Activated naive CD4-positive, alpha-beta T cell treated with anti-CD3 and anti-CD28 coated beads for 36 hours (primary cell): Measurements from ENCODE around the gene ABAT. TPM values are rescaled to one million over a fixed set of nuclear protein-coding genes. Genes with fewer than 3 reads are reported as not detected.
A peak's percentile ranks its signal among the peaks of the same experiment; 100 is the strongest.
"Not testable (repeated sequence)": the region's sequence is repeated elsewhere in the genome, so short reads cannot be mapped to it uniquely, and the experiment has no call there.

Experiments used
- CTCF ChIA-PET: fragments of 350-600 bp; sonication (Branson Sonifier 250); formaldehyde crosslinking; loops from one replicate; lab custom pipeline; 2021; ENCODE audit warnings: antibody characterized with exemption; lab: Charles Lee
- DNase-seq: peaks from one replicate; pipeline ENCODE4 v3.0.0-alpha.2; 2020
- H3K27ac Mint-ChIP-seq: one replicate; pipeline ENCODE4 v1.8.0; 2021; ENCODE audit warnings: mild to moderate bottlenecking, mixed read lengths
- H3K27me3 Mint-ChIP-seq: one replicate; pipeline ENCODE4 v1.8.0; 2021; ENCODE audit warnings: low read depth, mixed read lengths
- H3K36me3 Mint-ChIP-seq: one replicate; pipeline ENCODE4 v1.8.0; 2021; ENCODE audit warnings: low read depth, mixed read lengths
- H3K4me1 Mint-ChIP-seq: one replicate; pipeline ENCODE4 v1.8.0; 2021; ENCODE audit warnings: low read depth, mixed read lengths
- H3K4me3 Mint-ChIP-seq: one replicate; pipeline ENCODE4 v1.8.0; 2021; ENCODE audit warnings: mild to moderate bottlenecking, moderate library complexity, mixed read lengths
- H3K9me3 Mint-ChIP-seq: one replicate; pipeline ENCODE4 v1.8.0; 2021; ENCODE audit warnings: mixed read lengths
- intact Hi-C: fragments of 100-400 bp; cut with micrococcal nuclease; formaldehyde crosslinking; loops from one replicate; pipeline ENCODE4 v1.15.1; 2023
- total RNA-seq, 2 experiments: library from RNA; stranded (reverse); gene quantifications; one replicate each; pipeline ENCODE4 v1.2.3, GENCODE V29; 2021

ABAT gene
- total RNA-seq, 2 experiments from 2014 or later, result 2.7 to 3.1 TPM

DNA sequence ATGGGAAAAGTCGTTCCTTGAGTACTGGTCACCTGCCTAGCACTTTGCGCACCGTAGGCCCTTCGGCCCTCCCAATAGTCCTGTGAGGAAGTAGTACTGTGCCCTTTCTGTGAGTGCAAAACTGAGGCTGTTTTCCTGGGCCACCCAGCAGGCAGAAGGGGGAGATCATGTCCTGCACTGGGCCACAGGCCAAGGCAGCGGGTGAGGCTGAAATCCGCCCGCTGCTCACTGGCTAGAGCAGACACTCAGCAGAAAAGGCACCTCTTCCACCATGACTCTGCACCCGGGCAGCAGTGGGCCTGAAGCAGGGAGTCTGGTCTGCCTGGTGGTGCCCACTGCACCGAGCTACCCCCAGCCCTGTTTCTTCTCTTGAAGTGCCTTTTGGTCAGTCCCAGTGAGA is 32.7 kb upstream of the ABAT start:
- intact Hi-C loops, result no loop called here
- H3K27ac Mint-ChIP-seq, result no peak overlapping the region
- H3K4me3 Mint-ChIP-seq, result no peak overlapping the region
- peaks cover 56% of the 10 kb centered on the region for H3K36me3 Mint-ChIP-seq
- no peaks in the 10 kb centered on the region for H3K9me3 Mint-ChIP-seq
- CTCF ChIA-PET, result no interaction called here
- H3K27me3 Mint-ChIP-seq, result no peaks in the 10 kb centered on the region
- H3K4me1 Mint-ChIP-seq, result peaks cover 11% of the 10 kb centered on the region
- DNase-seq, result no peak

GRCh38 chr16:8642146-8642545 is 32.3 kb upstream of the ABAT start:
- H3K36me3 Mint-ChIP-seq, result peaks cover 61% of the 10 kb centered on the region

DNA sequence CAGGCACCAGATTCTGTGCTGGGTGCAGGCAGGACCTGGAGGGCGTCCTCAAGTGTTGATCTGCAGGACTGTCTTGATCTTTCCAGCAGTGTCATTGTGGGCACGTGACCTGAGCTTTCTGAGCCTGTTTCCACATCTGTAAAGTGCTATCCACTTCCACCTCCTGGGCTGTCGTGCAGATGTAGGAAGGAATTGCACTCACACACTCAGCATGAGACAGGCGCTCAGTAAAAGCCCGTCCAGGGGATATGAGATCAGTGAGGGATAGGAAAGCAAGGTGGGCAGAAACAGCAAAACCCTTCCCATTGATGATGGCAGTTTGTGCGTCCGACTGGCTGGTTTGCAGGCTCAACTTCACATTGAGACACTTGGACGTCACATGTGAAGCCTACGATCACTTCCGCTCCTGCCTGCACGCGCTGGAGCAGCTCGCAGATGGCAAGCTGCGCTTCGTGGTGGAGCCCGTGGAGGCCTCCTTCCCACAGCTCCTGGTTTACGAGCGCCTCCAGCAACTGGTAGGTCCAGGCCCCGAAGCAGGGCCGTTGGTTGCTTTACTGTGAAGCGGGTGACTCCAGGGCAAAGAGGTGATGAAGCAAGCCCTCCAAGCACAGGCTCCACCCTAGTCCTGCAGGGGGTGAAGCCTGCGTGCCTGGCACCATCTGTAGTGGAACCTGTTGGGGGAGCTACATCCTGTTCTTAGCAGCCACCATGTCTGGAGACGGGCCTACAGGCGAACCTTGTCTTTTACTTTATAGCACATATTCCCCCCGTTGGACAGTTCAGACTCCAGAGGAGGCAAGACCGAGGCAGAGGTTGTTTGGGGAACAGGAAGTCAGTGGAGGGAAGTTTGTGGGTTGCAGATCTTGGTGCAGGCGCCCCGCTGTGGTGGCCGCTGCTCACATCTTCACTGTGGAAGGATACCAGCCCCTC is 29.9 kb upstream of the ABAT start:
- intact Hi-C loops, result no loop called here
- peak; percentile 11 for DNase-seq
- Mint-ChIP-seq H3K27me3 (no peaks in the 10 kb centered on the region), H3K27ac (no peak overlapping the region), H3K4me3 (no peak overlapping the region), H3K36me3 (peaks cover 57% of the 10 kb centered on the region), H3K4me1 (peaks cover 11% of the 10 kb centered on the region), H3K9me3 (no peaks in the 10 kb centered on the region)
- CTCF ChIA-PET, result interaction anchor here (1.3 to 1.7 kb wide), 3 partner anchors 9 to 77 kb away, joined by 3 to 4 read pairs (median 3); no protein-coding TSS in a partner anchor

More at GRCh38 chr16:8642146-8642545, 32.3 kb upstream of the ABAT start:
- Mint-ChIP-seq H3K27me3 (no peaks in the 10 kb centered on the region), H3K27ac (no peak overlapping the region), H3K4me3 (no peak overlapping the region), H3K9me3 (no peaks in the 10 kb centered on the region), H3K4me1 (peaks cover 11% of the 10 kb centered on the region)
- DNase-seq, result no peak
- CTCF ChIA-PET, result no interaction called here
- intact Hi-C loops, result no loop called here

DNA sequence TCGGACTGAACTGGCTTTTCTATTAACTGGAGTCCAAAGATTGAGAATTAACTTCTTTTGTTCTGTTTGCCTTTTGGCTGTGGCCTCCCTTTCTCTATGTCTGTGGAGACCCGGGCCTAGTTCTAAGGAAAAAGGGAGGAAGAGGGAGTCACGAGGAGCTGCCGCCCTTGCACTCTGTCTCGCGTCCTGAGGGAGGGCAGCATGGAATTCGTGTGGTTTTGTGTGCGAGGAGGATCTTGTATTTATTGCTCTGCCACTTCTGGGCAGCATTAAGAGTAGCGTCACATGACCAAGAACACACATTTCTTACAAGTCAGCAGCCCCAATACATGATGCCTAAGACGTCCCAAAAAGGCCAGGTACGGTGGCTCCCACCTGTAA is 29.3 kb upstream of the ABAT start:
- peaks cover 51% of the 10 kb centered on the region for H3K36me3 Mint-ChIP-seq
- H3K9me3 Mint-ChIP-seq, result no peaks in the 10 kb centered on the region
- intact Hi-C loops, result no loop called here
- no peak overlapping the region for H3K4me3 Mint-ChIP-seq
- no peak for DNase-seq
- H3K4me1 Mint-ChIP-seq, result peaks cover 11% of the 10 kb centered on the region
- no peaks in the 10 kb centered on the region for H3K27me3 Mint-ChIP-seq
- peak overlapping the region; percentile 16 for H3K27ac Mint-ChIP-seq
- CTCF ChIA-PET, result interaction anchor here (0.7 to 1.7 kb wide), 2 partner anchors 78 to 473 kb away, joined by 3 read pairs; no protein-coding TSS in a partner anchor

DNA sequence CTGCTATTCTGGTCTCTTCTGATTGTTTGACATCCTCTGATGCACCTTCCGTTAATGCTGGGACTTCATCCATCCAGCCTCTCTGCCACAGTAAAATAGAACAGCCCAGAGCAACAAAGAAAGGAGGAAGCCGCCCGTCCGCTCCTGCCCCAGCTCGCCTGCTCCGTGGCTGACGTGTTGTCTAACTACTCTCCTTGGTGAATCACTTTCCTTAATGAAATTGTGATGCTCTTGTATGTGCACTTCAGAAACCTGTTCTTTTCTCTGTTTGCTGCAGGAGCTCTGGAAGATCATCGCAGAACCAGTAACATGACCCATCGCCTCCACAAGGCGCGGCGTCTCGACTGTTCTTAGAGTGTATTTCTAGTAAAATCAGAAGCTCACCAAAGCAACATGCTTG is 28.6 kb upstream of the ABAT start:
- H3K4me1 Mint-ChIP-seq, result peaks cover 11% of the 10 kb centered on the region
- H3K27ac Mint-ChIP-seq, result no peak overlapping the region
- H3K9me3 Mint-ChIP-seq, result no peaks in the 10 kb centered on the region
- peaks cover 49% of the 10 kb centered on the region for H3K36me3 Mint-ChIP-seq
- intact Hi-C loops, result no loop called here
- DNase-seq, result no peak
- CTCF ChIA-PET, result interaction anchor here (0.7 to 1.0 kb wide), 2 partner anchors 228 to 473 kb away, joined by 3 read pairs; no protein-coding TSS in a partner anchor
- H3K27me3 Mint-ChIP-seq, result no peaks in the 10 kb centered on the region
- H3K4me3 Mint-ChIP-seq, result no peak overlapping the region

DNA sequence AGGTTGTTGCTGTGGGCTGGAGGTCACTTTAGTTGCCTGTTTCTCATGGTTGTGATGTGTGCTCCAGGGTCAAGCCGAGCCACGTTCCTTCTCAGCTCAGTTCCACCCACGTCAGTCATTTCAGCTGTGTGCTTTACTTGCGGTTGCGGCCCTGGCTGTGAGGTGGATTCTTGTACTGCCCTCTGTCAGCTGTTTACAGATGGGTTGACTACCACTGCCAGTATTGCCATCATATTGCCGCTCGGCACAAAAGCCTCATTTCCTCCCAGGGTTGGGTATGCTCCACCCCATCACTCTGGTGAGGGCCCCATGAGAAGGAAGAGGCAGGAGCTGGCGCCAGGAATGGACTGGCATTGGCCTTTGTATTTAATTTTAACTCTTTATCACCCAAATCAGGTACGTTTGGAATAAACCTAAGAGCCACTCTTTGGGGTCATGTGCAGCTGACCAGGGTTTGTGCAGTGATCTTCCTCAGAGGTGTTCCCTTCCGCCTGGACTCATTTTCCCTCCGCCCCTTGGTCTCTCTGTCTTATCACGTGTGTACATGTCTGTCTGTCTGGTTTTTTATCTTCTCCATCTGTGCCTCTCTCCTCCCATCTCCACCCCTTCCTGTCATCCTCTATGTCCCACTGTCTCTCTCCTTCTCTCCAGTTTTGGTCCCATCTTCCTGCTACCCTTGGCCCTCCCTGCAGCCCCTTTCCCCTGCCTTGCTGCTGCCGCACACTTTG is 27.9 kb upstream of the ABAT start:
- no peak overlapping the region for H3K27ac Mint-ChIP-seq
- H3K9me3 Mint-ChIP-seq, result no peaks in the 10 kb centered on the region
- CTCF ChIA-PET, result interaction anchor here (1.0 kb wide), 1 partner anchor 228 kb away, joined by 3 read pairs; no protein-coding TSS in a partner anchor
- peaks cover 11% of the 10 kb centered on the region for H3K4me1 Mint-ChIP-seq
- H3K4me3 Mint-ChIP-seq, result no peak overlapping the region
- intact Hi-C loops, result no loop called here
- no peaks in the 10 kb centered on the region for H3K27me3 Mint-ChIP-seq
- peaks cover 46% of the 10 kb centered on the region for H3K36me3 Mint-ChIP-seq
- no peak for DNase-seq

DNA sequence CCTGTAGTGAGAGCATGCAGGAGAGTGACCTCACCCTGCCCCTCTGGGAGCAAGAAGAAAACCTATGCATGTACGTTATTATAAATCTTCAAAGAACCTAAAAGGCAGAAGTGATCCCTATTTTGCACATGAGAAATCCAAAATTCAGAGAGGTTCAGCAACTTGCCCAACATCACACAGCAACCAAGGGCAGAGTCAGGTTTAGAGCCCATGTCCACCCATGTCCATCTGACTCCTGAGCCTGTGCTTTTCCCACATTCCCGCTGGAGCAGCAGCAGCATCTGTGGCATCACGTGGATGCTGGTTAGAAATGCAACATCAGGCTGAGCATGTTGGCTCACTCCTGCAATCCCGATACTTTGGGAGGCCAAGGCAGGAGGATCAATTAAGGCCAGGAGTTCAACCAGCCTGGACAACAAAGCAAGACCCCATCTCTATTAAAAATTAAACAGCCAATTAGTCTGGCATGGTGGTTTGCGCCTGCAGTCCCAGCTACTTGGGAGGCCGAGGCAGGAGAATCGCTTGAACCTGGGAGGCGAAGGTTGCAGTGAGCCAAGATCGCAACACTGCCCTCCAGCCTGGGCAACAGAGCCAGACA is 26.6 kb upstream of the ABAT start:
- H3K4me1 Mint-ChIP-seq, result peaks cover 11% of the 10 kb centered on the region
- H3K4me3 Mint-ChIP-seq, result no peak overlapping the region
- peaks cover 36% of the 10 kb centered on the region for H3K36me3 Mint-ChIP-seq
- intact Hi-C loops, result no loop called here
- no peaks in the 10 kb centered on the region for H3K9me3 Mint-ChIP-seq
- CTCF ChIA-PET, result interaction anchor here (1.0 kb wide), 1 partner anchor 234 kb away, joined by 3 read pairs; the partner anchor contains the start of gene LITAFD
- no peak overlapping the region for H3K27ac Mint-ChIP-seq
- DNase-seq, result no peak
- no peaks in the 10 kb centered on the region for H3K27me3 Mint-ChIP-seq

- Mint-ChIP-seq H3K9me3 (no peaks in the 10 kb centered on the region), H3K36me3 (peaks cover 29% of the 10 kb centered on the region), H3K4me3 (no peak overlapping the region), H3K27ac (no peak overlapping the region), H3K27me3 (no peaks in the 10 kb centered on the region), H3K4me1 (peaks cover 11% of the 10 kb centered on the region)
- DNase-seq, result no peak
- CTCF ChIA-PET, result no interaction called here
- intact Hi-C loops, result no loop called here
These were observed 25.5 kb upstream of the ABAT start for GRCh38 chr16:8648877-8649276.

- Mint-ChIP-seq H3K36me3 (peaks cover 19% of the 10 kb centered on the region), H3K4me3 (no peak overlapping the region), H3K4me1 (peaks cover 3% of the 10 kb centered on the region), H3K27ac (no peak overlapping the region), H3K9me3 (no peaks in the 10 kb centered on the region), H3K27me3 (no peaks in the 10 kb centered on the region)
- no peak for DNase-seq
- intact Hi-C loops, result no loop called here
- CTCF ChIA-PET, result interaction anchor here (0.7 kb wide), 1 partner anchor 393 kb away, joined by 3 read pairs; no protein-coding TSS in a partner anchor
These were observed 24.4 kb upstream of the ABAT start for GRCh38 chr16:8649829-8650554.

GRCh38 chr16:8651958-8652357 is 22.5 kb upstream of the ABAT start:
- H3K27ac Mint-ChIP-seq, H3K4me1 Mint-ChIP-seq, intact Hi-C loops, DNase-seq, H3K27me3 Mint-ChIP-seq, H3K4me3 Mint-ChIP-seq, H3K9me3 Mint-ChIP-seq, H3K36me3 Mint-ChIP-seq: not testable (repeated sequence)
- CTCF ChIA-PET, result interaction anchor here (0.6 to 2.3 kb wide), 2 partner anchors 15 to 227 kb away, joined by 3 to 5 read pairs; no protein-coding TSS in a partner anchor

GRCh38 chr16:8655184-8655717 is 19.2 kb upstream of the ABAT start:
- Mint-ChIP-seq H3K4me1 (peaks cover 5% of the 10 kb centered on the region), H3K27ac (no peak overlapping the region), H3K9me3 (no peaks in the 10 kb centered on the region), H3K27me3 (no peaks in the 10 kb centered on the region), H3K36me3 (no peaks in the 10 kb centered on the region), H3K4me3 (no peak overlapping the region)
- intact Hi-C loops, result loop anchor here (1.0 to 5.0 kb wide), 2 partner anchors 88 to 477 kb away; no protein-coding TSS in a partner anchor
- peak; percentile 66 for DNase-seq
- CTCF ChIA-PET, result interaction anchor here (0.6 to 4.5 kb wide), 5 partner anchors 10 to 440 kb away, joined by 3 to 19 read pairs (median 7); no protein-coding TSS in a partner anchor
